Heart left ventricle (tissue), 16 donors: ENCODE data around the gene RAB44. TPM values are rescaled to one million over a fixed set of nuclear protein-coding genes. Genes with fewer than 3 reads are reported as not detected.

Experiments
- ATAC-seq, 4 donors: fragments of 200-7000 bp; cut with Tn5 transposase; one replicate each; pipeline ENCODE4 v1.9.1; 2020 to 2022; ENCODE audit warnings: moderate library complexity in 4 of 4, mild to moderate bottlenecking in 3 of 4, moderate number of reproducible peaks in 1 of 4
- DNase-seq, 5 donors: peaks; one replicate each; pipeline ENCODE4 v3.0.0-alpha.2; 2020
- H3K27ac ChIP-seq, 12 donors: fragments of 200-600 bp; sonication (generic) in 4 of 12; one replicate each; pipeline versions ENCODE4 v1.5.0 to v1.8.0; 2016 to 2022; ENCODE audit warnings: mild to moderate bottlenecking in 2 of 12
- H3K27me3 ChIP-seq, 9 donors: fragments of 200-600 bp; sonication (generic) in 2 of 9; one replicate each; pipeline versions ENCODE4 v1.5.1 to v1.8.0; 2016 to 2022; ENCODE audit warnings: mild to moderate bottlenecking in 3 of 9
- H3K36me3 ChIP-seq, 9 donors: fragments of 200-600 bp; sonication (generic) in 2 of 9; one replicate each; pipeline versions ENCODE4 v1.5.0 to v1.8.0; 2018 to 2022; ENCODE audit warnings: mild to moderate bottlenecking in 2 of 9
- H3K4me1 ChIP-seq, 12 donors: fragments of 200-600 bp; sonication (generic) in 4 of 12; one replicate each; pipeline versions ENCODE4 v1.5.0 to v1.8.0; 2016 to 2022; ENCODE audit warnings: mild to moderate bottlenecking in 3 of 12
- H3K4me3 ChIP-seq, 12 donors: fragments of 200-600 bp; sonication (generic) in 4 of 12; one replicate each; pipeline versions ENCODE4 v1.5.0 to v1.8.0; 2017 to 2022; ENCODE audit warnings: mild to moderate bottlenecking in 9 of 12, moderate library complexity in 4 of 12
- H3K9me3 ChIP-seq, 12 donors: fragments of 200-600 bp; sonication (generic) in 4 of 12; one replicate each; pipeline versions ENCODE4 v1.5.0 to v1.8.0; 2016 to 2022; ENCODE audit warnings: mild to moderate bottlenecking in 1 of 12
- POLR2A ChIP-seq, 2 donors: fragments of 450-650 bp; IDR thresholded peaks; one replicate each; pipeline ENCODE4 v1.6.1; 2017; ENCODE audit warnings: antibody characterized with exemption in 2 of 2, mild to moderate bottlenecking in 2 of 2, moderate library complexity in 2 of 2
- WGBS, 4 donors: extraction: QIAGEN DNeasy Blood & Tissue Kit in 2 of 4; methylation state at CpG; one replicate each; pipeline versions ENCODE4 v1.1.5 to v1.1.7; 2013 to 2018; 5-methylcytosine and 5-hydroxymethylcytosine counted together
- intact Hi-C, 10 donors: fragments of 100-400 bp; cut with DNase I; formaldehyde crosslinking; loops; one replicate each; pipeline versions ENCODE4 v1.11.1 to v1.14.2; 2022
- polyA plus RNA-seq, 2 donors: library from polyadenylated mRNA; stranded (reverse); fragments of 200-250 nt; gene quantifications; one replicate each; pipeline ENCODE4 v1.2.3, GENCODE V29; 2013
- total RNA-seq, 9 donors: library from RNA; depleted of rRNA in 2 of 9; stranded (reverse); fragments of >200 nt in 2 of 9; fragmentation: NEBNext Ultra II Directional in 3 of 9; extraction: Animal tissue kit (Norgen Biotek cat#: 25700) in 3 of 9; gene quantifications; one replicate each; pipeline versions ENCODE4 v1.1.0 to v1.2.4, GENCODE V29; 2016 to 2023
- TF ChIP-seq, protein P1 (sequence below), 12 donors: fragments of 200-600 bp; sonication (generic) in 4 of 12; IDR thresholded peaks; one replicate each; pipeline versions ENCODE4 v1.5.0 to v1.8.0; 2018 to 2022; ENCODE audit warnings: antibody characterized with exemption in 12 of 12, mild to moderate bottlenecking in 5 of 12
- donor health status: ischemic (EF 13 %, LVEDD 7.1; RV severe dilation, severe dysfunction).
- donor health status: healthy with polysubstance abuse.
- donor health status: DM: no; HTN: yes; CAD: no.
- donor health status: DM: no; HTN: no; CAD: no.
- donor health status: ischemic (EF 25% LVEDD 6.9; RV normal size, moderate dysfunction).
- donor health status: ischemic (EF 25% LVEDD 5.7; RV mildly dilated, moderate dysfunction).
- donor health status: healthy.
- donor health status: DM: yes; HTN: yes; CAD: no.
- donor health status: ischemic (EF 35%, LVEDD 5.7; RV mildly dilated, moderate dysfunction).
- donor health status: nonischemic (EF 11% LVEDD 7.7; RV severe dilation, severe dysfunction).
- donor health status: DM: yes; HTN: yes; CAD: no.
- donor health status: PGD.
- donor health status: ischemic (EF 29% LVEDD 5.4; RV normal size, mild dysfunction).
- donor health status: nonischemic (EF 23%, LVEDD 6.1; RV moderate dilation, normal function).

The RAB44 gene
- total and polyA plus RNA-seq, 11 donors = 0.04 to 0.32 (median 0.08) TPM; not detected in 5

DNA sequence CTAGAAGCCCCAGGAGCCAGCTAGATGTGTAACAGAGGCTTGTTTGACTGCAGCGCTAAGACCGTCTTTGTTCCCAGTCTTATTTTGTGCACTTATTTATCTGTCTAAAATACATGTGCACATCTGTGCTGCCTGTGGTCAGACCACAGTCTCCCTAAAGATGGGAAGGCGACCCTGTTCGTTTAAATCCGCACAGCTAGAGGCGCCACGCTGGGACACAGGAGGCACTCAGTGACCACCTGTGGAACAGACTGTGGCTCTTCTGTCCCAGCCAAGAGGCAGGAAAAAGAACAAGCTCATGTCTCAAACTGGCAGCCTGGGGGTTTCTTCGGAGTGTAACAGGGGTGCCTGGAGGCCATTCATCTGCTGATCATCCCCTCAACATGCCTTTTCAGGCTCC lies 74.8 kb downstream of the RAB44 start:
- Histone ChIP-seq H3K4me3 (no peak overlapping the region), H3K27me3 (no peaks in the 10 kb centered on the region), H3K9me3 (no peaks in the 10 kb centered on the region), H3K27ac (no peak overlapping the region), H3K36me3 (peaks cover 0 to 11% (median 0%) of the 10 kb centered on the region in 9 donors), H3K4me1 (peaks cover 0 to 33% (median 18%) of the 10 kb centered on the region in 12 donors)
- intact Hi-C loops = no loop called here
- TF ChIP-seq, protein P1, sequence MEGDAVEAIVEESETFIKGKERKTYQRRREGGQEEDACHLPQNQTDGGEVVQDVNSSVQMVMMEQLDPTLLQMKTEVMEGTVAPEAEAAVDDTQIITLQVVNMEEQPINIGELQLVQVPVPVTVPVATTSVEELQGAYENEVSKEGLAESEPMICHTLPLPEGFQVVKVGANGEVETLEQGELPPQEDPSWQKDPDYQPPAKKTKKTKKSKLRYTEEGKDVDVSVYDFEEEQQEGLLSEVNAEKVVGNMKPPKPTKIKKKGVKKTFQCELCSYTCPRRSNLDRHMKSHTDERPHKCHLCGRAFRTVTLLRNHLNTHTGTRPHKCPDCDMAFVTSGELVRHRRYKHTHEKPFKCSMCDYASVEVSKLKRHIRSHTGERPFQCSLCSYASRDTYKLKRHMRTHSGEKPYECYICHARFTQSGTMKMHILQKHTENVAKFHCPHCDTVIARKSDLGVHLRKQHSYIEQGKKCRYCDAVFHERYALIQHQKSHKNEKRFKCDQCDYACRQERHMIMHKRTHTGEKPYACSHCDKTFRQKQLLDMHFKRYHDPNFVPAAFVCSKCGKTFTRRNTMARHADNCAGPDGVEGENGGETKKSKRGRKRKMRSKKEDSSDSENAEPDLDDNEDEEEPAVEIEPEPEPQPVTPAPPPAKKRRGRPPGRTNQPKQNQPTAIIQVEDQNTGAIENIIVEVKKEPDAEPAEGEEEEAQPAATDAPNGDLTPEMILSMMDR (IDR thresholded peaks at IDR 0.05) = no peak
- TF ChIP-seq POLR2A (IDR thresholded peaks at IDR 0.05) = no peak
- WGBS, 4 donors = 89 to 95% (median 91%) methylated on average over 8 of the region's 8 CpGs
- DNase-seq (no peak), ATAC-seq (no peak)

DNA sequence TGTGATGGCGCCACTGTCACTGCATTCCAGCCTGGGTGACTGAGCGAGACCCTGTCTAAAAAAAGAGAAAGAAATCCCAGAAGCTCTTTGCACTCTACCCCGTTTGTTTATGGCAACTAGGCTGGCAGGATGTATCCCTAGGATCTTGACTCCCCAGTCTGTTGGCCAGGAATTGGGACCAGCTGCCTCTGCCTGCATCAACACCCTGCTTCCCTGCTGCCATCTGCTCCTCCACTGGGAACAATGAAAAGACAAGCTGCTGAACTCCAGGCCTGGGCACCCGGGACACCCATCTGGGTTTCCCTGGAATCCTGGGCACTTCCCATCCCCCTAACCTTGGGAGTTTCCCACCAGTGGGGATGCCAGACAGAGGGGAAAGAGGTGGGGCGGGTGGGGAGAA lies 76.7 kb downstream of the RAB44 start:
- no peak overlapping the region for H3K27ac ChIP-seq
- H3K4me3 ChIP-seq = no peak overlapping the region
- TF ChIP-seq POLR2A (IDR thresholded peaks at IDR 0.05) = no peak
- TF ChIP-seq, protein P1 (IDR thresholded peaks at IDR 0.05) = no peak
- H3K27me3 ChIP-seq = no peaks in the 10 kb centered on the region
- peaks cover 0 to 18% (median 9%) of the 10 kb centered on the region in 12 donors for H3K4me1 ChIP-seq
- intact Hi-C loops = no loop called here
- no peaks in the 10 kb centered on the region for H3K9me3 ChIP-seq
- ATAC-seq (no peak), DNase-seq (no peak)
- H3K36me3 ChIP-seq = peaks cover 0 to 11% (median 0%) of the 10 kb centered on the region in 9 donors
- 82 to 89% (median 84%) methylated on average over 5 of the region's 5 CpGs for WGBS, 4 donors

DNA sequence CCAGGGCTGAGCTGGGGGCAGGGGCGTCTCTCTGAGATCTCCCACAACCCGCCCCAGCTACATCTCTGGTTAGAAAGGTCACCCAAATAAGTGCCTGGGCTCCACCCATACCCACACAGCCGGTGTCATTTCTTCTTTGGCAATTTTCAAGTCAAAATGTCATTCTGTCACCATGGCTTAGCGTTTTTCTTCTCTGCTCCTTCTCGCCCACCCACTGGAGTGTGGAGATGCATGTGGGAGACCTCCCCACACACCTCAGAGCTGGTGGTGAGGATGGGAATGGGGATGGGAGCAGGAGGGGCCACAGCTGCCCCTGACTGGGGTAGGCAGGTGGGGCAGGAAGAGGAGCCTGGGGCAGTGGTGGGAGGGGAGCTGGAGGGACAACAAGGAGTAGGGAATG lies 78.5 kb downstream of the RAB44 start:
- intact Hi-C loops = no loop called here
- H3K27ac ChIP-seq = no peak overlapping the region
- H3K4me1 ChIP-seq = peaks cover 0 to 8% (median 0%) of the 10 kb centered on the region in 12 donors
- WGBS, 4 donors = 90 to 93% (median 92%) methylated on average over 5 of the region's 5 CpGs
- no peak overlapping the region for H3K4me3 ChIP-seq
- ATAC-seq = no peak
- no peak for DNase-seq
- no peaks in the 10 kb centered on the region for H3K27me3 ChIP-seq
- H3K36me3 ChIP-seq = peaks cover 0 to 11% (median 0%) of the 10 kb centered on the region in 9 donors
- no peaks in the 10 kb centered on the region for H3K9me3 ChIP-seq
- TF ChIP-seq, protein P1 (IDR thresholded peaks at IDR 0.05) = no peak
- TF ChIP-seq POLR2A (IDR thresholded peaks at IDR 0.05) = no peak

DNA sequence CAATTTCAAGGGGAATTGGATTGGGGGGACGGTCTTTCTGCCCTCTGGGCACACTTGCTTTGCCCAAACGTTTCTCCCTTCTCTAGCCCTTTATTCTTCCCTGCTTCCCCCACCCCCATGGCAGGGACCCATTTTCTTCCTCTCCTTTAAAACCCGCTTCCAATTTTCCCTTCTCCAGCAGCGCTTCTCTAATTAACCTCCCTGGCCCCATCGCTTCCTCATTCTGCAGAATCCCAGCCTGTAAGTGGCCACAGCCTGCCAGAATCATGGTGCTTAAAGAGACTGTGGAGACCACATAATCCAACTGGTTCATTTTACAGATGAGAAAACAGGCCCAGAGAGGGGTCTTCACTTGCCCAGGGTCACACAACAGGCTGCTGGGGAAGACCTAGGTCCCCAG lies 80.2 kb downstream of the RAB44 start:
- H3K9me3 ChIP-seq = no peaks in the 10 kb centered on the region
- intact Hi-C loops = no loop called here
- 63 to 68% (median 66%) methylated on average over 5 of the region's 5 CpGs for WGBS, 4 donors
- no peak for ATAC-seq
- no peaks in the 10 kb centered on the region for H3K27me3 ChIP-seq
- DNase-seq = no peak
- H3K27ac ChIP-seq = no peak overlapping the region
- H3K4me3 ChIP-seq = no peak overlapping the region
- no peak for TF ChIP-seq POLR2A (IDR thresholded peaks at IDR 0.05)
- TF ChIP-seq, protein P1 (IDR thresholded peaks at IDR 0.05) = no peak
- H3K4me1 ChIP-seq = peaks cover 0 to 12% (median 0%) of the 10 kb centered on the region in 12 donors
- peaks cover 0 to 11% (median 0%) of the 10 kb centered on the region in 9 donors for H3K36me3 ChIP-seq
